IPS DF 6.9 (cell line): ENCODE results near the gene DSCAM.

Experiments
- DNase-seq: peaks from one replicate; pipeline ENCODE4 v3.0.0-alpha.2; 2013; ENCODE audit warnings: low read depth, low spot score
- H3K27ac ChIP-seq: one replicate; pipeline ENCODE4 v1.5.1; 2013; ENCODE audit warnings: low read length, control low read depth
- H3K27me3 ChIP-seq: 2 replicates; pipeline ENCODE4 v1.6.1; 2013; ENCODE audit warnings: mild to moderate bottlenecking, low read length; ENCODE audit not compliant: control insufficient read depth, insufficient read depth
- H3K36me3 ChIP-seq: 2 replicates; pipeline ENCODE4 v1.6.1; 2013; ENCODE audit warnings: low read length; ENCODE audit not compliant: control insufficient read depth, insufficient read depth
- H3K4me1 ChIP-seq: 2 replicates; pipeline ENCODE4 v1.6.1; 2013; ENCODE audit warnings: low read length; ENCODE audit not compliant: control insufficient read depth, insufficient read depth
- H3K4me3 ChIP-seq: 2 replicates; pipeline ENCODE4 v1.5.1; 2013; ENCODE audit warnings: mild to moderate bottlenecking, low read length
- H3K9me3 ChIP-seq: 2 replicates; pipeline ENCODE4 v1.6.1; 2013; ENCODE audit warnings: low read length, inconsistent platforms; ENCODE audit not compliant: control insufficient read depth, insufficient read depth
- WGBS: extraction: QIAGEN DNeasy Blood & Tissue Kit; methylation state at CpG from one replicate; pipeline ENCODE4 v1.1.7; 2013; ENCODE audit warnings: mixed read lengths, missing lambda C conversion rate; ENCODE audit not compliant: insufficient read length, insufficient coverage; 5-methylcytosine and 5-hydroxymethylcytosine counted together

DSCAM gene

GRCh38 chr21:40813918-40814317, 33.0 kb downstream of the DSCAM start:
- no peaks in the 10 kb centered on the region for H3K4me1 ChIP-seq
- WGBS: no CpG with 5 or more reads among the region's 4 CpGs
- peaks cover 7% of the 10 kb centered on the region for H3K9me3 ChIP-seq

GRCh38 chr21:40809673-40810197, 37.2 kb downstream of the DSCAM start:
- no peaks in the 10 kb centered on the region for H3K36me3 ChIP-seq
- no CpG with 5 or more reads among the region's 7 CpGs for WGBS
- peaks cover 13% of the 10 kb centered on the region for H3K9me3 ChIP-seq
- no peak overlapping the region for H3K4me3 ChIP-seq
- H3K4me1 ChIP-seq: no peaks in the 10 kb centered on the region
- H3K27ac ChIP-seq: no peak overlapping the region
- H3K27me3 ChIP-seq: no peaks in the 10 kb centered on the region; the same call in 1 of the 2 replicates
- DNase-seq: no peak

More at GRCh38 chr21:40813918-40814317, 33.0 kb downstream of the DSCAM start:
- H3K4me3 ChIP-seq: no peak overlapping the region
- H3K27me3 ChIP-seq: no peaks in the 10 kb centered on the region; the same call in 1 of the 2 replicates
- DNase-seq: no peak
- no peak overlapping the region for H3K27ac ChIP-seq
- no peaks in the 10 kb centered on the region for H3K36me3 ChIP-seq

- no peak for DNase-seq
- WGBS: no CpG with 5 or more reads among the region's 3 CpGs
- no peak overlapping the region for H3K4me3 ChIP-seq
Observed at GRCh38 chr21:40803101-40803500, 43.9 kb downstream of the DSCAM start.

GRCh38 chr21:40800126-40800525, 46.8 kb downstream of the DSCAM start:
- H3K27me3 ChIP-seq: no peaks in the 10 kb centered on the region
- no peak for DNase-seq
- no CpG with 5 or more reads among the region's 1 CpG for WGBS

More at GRCh38 chr21:40803101-40803500, 43.9 kb downstream of the DSCAM start:
- H3K36me3 ChIP-seq: no peaks in the 10 kb centered on the region
- no peak overlapping the region for H3K27ac ChIP-seq
- peaks cover 10% of the 10 kb centered on the region for H3K9me3 ChIP-seq
- H3K4me1 ChIP-seq: no peaks in the 10 kb centered on the region
- H3K27me3 ChIP-seq: no peaks in the 10 kb centered on the region

GRCh38 chr21:40797891-40798290, 49.1 kb downstream of the DSCAM start:
- H3K9me3 ChIP-seq: peaks cover 10% of the 10 kb centered on the region
- no peak overlapping the region for H3K27ac ChIP-seq
- DNase-seq: no peak
- no peaks in the 10 kb centered on the region for H3K27me3 ChIP-seq
- no peak overlapping the region for H3K4me3 ChIP-seq
- H3K4me1 ChIP-seq: no peaks in the 10 kb centered on the region
- no CpG with 5 or more reads among the region's 2 CpGs for WGBS
- no peaks in the 10 kb centered on the region for H3K36me3 ChIP-seq

More at GRCh38 chr21:40800126-40800525, 46.8 kb downstream of the DSCAM start:
- Histone ChIP-seq H3K9me3 (peaks cover 9% of the 10 kb centered on the region), H3K4me3 (no peak overlapping the region), H3K27ac (no peak overlapping the region), H3K4me1 (no peaks in the 10 kb centered on the region), H3K36me3 (no peaks in the 10 kb centered on the region)

- peaks cover 9% of the 10 kb centered on the region for H3K9me3 ChIP-seq
- H3K27me3 ChIP-seq: no peaks in the 10 kb centered on the region
- no peaks in the 10 kb centered on the region for H3K36me3 ChIP-seq
- DNase-seq: no peak
- WGBS: no CpG with 5 or more reads among the region's 1 CpG
- no peak overlapping the region for H3K4me3 ChIP-seq
- H3K4me1 ChIP-seq: no peaks in the 10 kb centered on the region
- no peak overlapping the region for H3K27ac ChIP-seq
Observed at GRCh38 chr21:40797410-40797809, 49.5 kb downstream of the DSCAM start.

GRCh38 chr21:40796464-40796863, 50.5 kb downstream of the DSCAM start:
- DNase-seq: no peak
- WGBS: no CpG with 5 or more reads among the region's 1 CpG
- H3K9me3 ChIP-seq: peaks cover 8% of the 10 kb centered on the region
- H3K4me3 ChIP-seq: no peak overlapping the region
- H3K4me1 ChIP-seq: no peaks in the 10 kb centered on the region
- H3K27me3 ChIP-seq: no peaks in the 10 kb centered on the region
- H3K36me3 ChIP-seq: no peaks in the 10 kb centered on the region
- no peak overlapping the region for H3K27ac ChIP-seq

- Histone ChIP-seq H3K9me3 (peaks cover 6% of the 10 kb centered on the region), H3K27me3 (no peaks in the 10 kb centered on the region), H3K4me3 (no peak overlapping the region), H3K36me3 (no peaks in the 10 kb centered on the region), H3K4me1 (no peaks in the 10 kb centered on the region), H3K27ac (no peak overlapping the region)
- no peak for DNase-seq
- WGBS: no CpG with 5 or more reads among the region's 3 CpGs
Observed at GRCh38 chr21:40795313-40795712, 51.6 kb downstream of the DSCAM start.

GRCh38 chr21:40792691-40793456, 54.1 kb downstream of the DSCAM start:
- Histone ChIP-seq H3K27ac (no peak overlapping the region), H3K4me1 (no peaks in the 10 kb centered on the region), H3K9me3 (peaks cover 6% of the 10 kb centered on the region), H3K4me3 (no peak overlapping the region), H3K36me3 (no peaks in the 10 kb centered on the region), H3K27me3 (no peaks in the 10 kb centered on the region)
- no peak for DNase-seq
- no CpG with 5 or more reads among the region's 4 CpGs for WGBS

- Histone ChIP-seq H3K4me3 (no peak overlapping the region), H3K9me3 (peaks cover 2% of the 10 kb centered on the region; the same call in 1 of the 2 replicates), H3K27ac (no peak overlapping the region), H3K36me3 (no peaks in the 10 kb centered on the region), H3K27me3 (no peaks in the 10 kb centered on the region), H3K4me1 (no peaks in the 10 kb centered on the region)
- no peak for DNase-seq
- WGBS: no CpG with 5 or more reads among the region's 3 CpGs
Observed at GRCh38 chr21:40788635-40789034, 58.3 kb downstream of the DSCAM start.
